Germinal center (tissue), 1 donor: Measurements from ENCODE around the gene KLHL21.

Experiments used
- DNase-seq: peaks from one replicate; pipeline ENCODE4 v3.0.0; 2012; ENCODE audit warnings: mixed read lengths, low spot score

Gene KLHL21

GRCh38 chr1:6625584-6626149, 23.0 kb upstream of the KLHL21 start:
- DNase-seq = no peak

GRCh38 chr1:6624710-6625583, 22.3 kb upstream of the KLHL21 start, which contains the start of gene THAP3:
TSS of gene THAP3 (plus strand) at chr1:6624868. CDS start at chr1:6625219, 351 bp downstream.
- peak; percentile 92 for DNase-seq

GRCh38 chr1:6623269-6623965, 20.7 kb upstream of the KLHL21 start:
- peak; percentile 33 for DNase-seq

- no peak for DNase-seq
Observed at GRCh38 chr1:6622396-6623152, 19.9 kb upstream of the KLHL21 start.

GRCh38 chr1:6621429-6622391, 19.0 kb upstream of the KLHL21 start:
- DNase-seq = no peak

GRCh38 chr1:6619045-6619444, 16.4 kb upstream of the KLHL21 start:
- DNase-seq = no peak

GRCh38 chr1:6614929-6615785, 12.5 kb upstream of the KLHL21 start:
- DNase-seq = peak; percentile 27

- peak; percentile 72 for DNase-seq
Observed at GRCh38 chr1:6614019-6614928, 11.6 kb upstream of the KLHL21 start.

GRCh38 chr1:6613361-6614018, 10.8 kb upstream of the KLHL21 start, which contains the start of gene PHF13:
TSS of gene PHF13 (plus strand) at chr1:6613731. CDS start at chr1:6614067, 336 bp downstream.
- peak; percentile 98 for DNase-seq

GRCh38 chr1:6612641-6613360, 10.1 kb upstream of the KLHL21 start:
- no peak for DNase-seq

- DNase-seq = no peak
Observed at GRCh38 chr1:6603915-6604558, 1.4 kb upstream of the KLHL21 start.

GRCh38 chr1:6603238-6603914, 707 bp upstream of the KLHL21 start:
- DNase-seq = peak; percentile 58

GRCh38 chr1:6601923-6602668, 573 bp downstream of the KLHL21 start:
- peak; percentile 42 for DNase-seq

GRCh38 chr1:6601049-6601922, 1.4 kb downstream of the KLHL21 start:
- DNase-seq = peak; percentile 39
